Thoracic aorta (tissue), 2 donors: ENCODE results near the gene ENO4. TPM values are rescaled to one million over a fixed set of nuclear protein-coding genes. Genes with fewer than 3 reads are reported as not detected.

Source experiments
- ATAC-seq: fragments of 150-250 bp; one replicate; pipeline ENCODE4 v1.8.0; 2017; ENCODE audit warnings: low read depth; ENCODE audit not compliant: insufficient number of reproducible peaks, low FRiP score
- DNase-seq: peaks from one replicate; pipeline ENCODE4 v3.0.0-alpha.2; 2020; ENCODE audit warnings: low spot score
- H3K27ac ChIP-seq, 2 donors: fragments of 200-600 bp; sonication (generic); 1 replicate in 1 of 2; 2 replicates in 1 of 2; pipeline ENCODE4 v1.5.1; 2016; ENCODE audit warnings: mild to moderate bottlenecking in 2 of 2, moderate library complexity in 2 of 2
- H3K27me3 ChIP-seq: fragments of 200-600 bp; sonication (generic); replicated peaks from 2 replicates; pipeline ENCODE4 v1.6.0; 2016; ENCODE audit warnings: mild to moderate bottlenecking; ENCODE audit not compliant: insufficient read depth
- H3K36me3 ChIP-seq: fragments of 200-600 bp; sonication (generic); one replicate; pipeline ENCODE4 v1.5.1; 2016
- H3K4me1 ChIP-seq, 2 donors: fragments of 200-600 bp; sonication (generic); 1 replicate in 1 of 2; 2 replicates in 1 of 2; pipeline versions ENCODE4 v1.5.1 to v1.6.0; 2016; ENCODE audit warnings: low read depth in 2 of 2, mild to moderate bottlenecking in 1 of 2; ENCODE audit not compliant: control insufficient read depth in 1 of 2
- H3K4me3 ChIP-seq: fragments of 200-600 bp; sonication (generic); 2 replicates; pipeline ENCODE4 v1.5.1; 2016; ENCODE audit warnings: mild to moderate bottlenecking
- H3K9me3 ChIP-seq: fragments of 200-600 bp; sonication (generic); 2 replicates; pipeline ENCODE4 v1.5.1; 2016
- total RNA-seq, 2 donors: library from RNA; depleted of rRNA; stranded (reverse); fragments of >200 nt; gene quantifications; one replicate each; pipeline versions ENCODE4 v1.1.0 to v1.2.3, GENCODE V29; 2016
- TF ChIP-seq, protein P1 (sequence below): fragments of 200-600 bp; sonication (generic); IDR thresholded peaks from one replicate; pipeline ENCODE4 v1.5.1; 2019; ENCODE audit warnings: antibody characterized with exemption

ENO4 gene
- total RNA-seq, 2 donors from 2014 or later, result 0.54 TPM; not detected in 1

DNA sequence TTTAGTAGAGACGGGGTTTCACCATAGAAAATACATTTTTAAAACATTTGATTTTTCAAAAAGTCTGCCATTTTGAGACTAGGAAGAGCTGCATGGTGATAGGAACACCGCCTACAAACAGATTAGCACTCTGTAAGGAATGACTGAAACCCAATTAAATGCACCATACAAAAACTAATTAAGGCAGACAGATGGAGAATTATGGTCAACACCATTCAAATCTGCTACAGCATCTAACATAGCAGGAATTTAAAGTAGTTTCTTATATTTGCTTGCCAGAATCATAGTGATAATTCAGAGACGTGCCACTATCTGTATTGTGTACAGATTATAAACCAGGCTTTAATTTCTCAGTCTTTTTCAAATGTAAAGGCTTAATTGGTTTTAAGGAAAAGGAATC, 68.2 kb downstream of the ENO4 start:
- H3K27me3 ChIP-seq, result no peaks in the 10 kb centered on the region
- ATAC-seq, result no peak
- H3K4me1 ChIP-seq, result no peaks in the 10 kb centered on the region
- no peak overlapping the region for H3K4me3 ChIP-seq
- H3K36me3 ChIP-seq, result peaks cover 4% of the 10 kb centered on the region
- TF ChIP-seq, protein P1, sequence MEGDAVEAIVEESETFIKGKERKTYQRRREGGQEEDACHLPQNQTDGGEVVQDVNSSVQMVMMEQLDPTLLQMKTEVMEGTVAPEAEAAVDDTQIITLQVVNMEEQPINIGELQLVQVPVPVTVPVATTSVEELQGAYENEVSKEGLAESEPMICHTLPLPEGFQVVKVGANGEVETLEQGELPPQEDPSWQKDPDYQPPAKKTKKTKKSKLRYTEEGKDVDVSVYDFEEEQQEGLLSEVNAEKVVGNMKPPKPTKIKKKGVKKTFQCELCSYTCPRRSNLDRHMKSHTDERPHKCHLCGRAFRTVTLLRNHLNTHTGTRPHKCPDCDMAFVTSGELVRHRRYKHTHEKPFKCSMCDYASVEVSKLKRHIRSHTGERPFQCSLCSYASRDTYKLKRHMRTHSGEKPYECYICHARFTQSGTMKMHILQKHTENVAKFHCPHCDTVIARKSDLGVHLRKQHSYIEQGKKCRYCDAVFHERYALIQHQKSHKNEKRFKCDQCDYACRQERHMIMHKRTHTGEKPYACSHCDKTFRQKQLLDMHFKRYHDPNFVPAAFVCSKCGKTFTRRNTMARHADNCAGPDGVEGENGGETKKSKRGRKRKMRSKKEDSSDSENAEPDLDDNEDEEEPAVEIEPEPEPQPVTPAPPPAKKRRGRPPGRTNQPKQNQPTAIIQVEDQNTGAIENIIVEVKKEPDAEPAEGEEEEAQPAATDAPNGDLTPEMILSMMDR, result no peak
- H3K27ac ChIP-seq, result no peak overlapping the region
- no peak for DNase-seq
- no peaks in the 10 kb centered on the region for H3K9me3 ChIP-seq

DNA sequence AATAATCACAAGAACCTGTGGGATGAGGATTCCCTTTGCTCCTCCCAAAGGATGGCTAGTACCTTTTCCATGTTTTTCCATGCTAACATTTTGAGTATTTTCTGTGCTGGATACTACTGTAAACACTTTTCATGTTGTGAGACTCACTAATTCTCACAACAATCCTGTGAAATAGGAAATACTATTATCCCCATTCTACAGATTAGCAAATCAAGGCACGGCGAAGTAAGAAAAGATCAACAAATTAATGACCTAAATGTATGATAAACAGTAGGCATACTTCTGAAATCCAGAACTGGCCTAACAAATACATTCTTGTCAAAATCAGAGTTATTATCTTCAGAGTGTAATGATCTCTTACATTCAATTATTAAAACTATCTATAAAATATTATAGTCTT, 69.3 kb downstream of the ENO4 start:
- no peaks in the 10 kb centered on the region for H3K9me3 ChIP-seq
- DNase-seq, result no peak
- no peak for ATAC-seq
- H3K27ac ChIP-seq, result no peak overlapping the region
- no peaks in the 10 kb centered on the region for H3K27me3 ChIP-seq
- H3K36me3 ChIP-seq, result peaks cover 4% of the 10 kb centered on the region
- H3K4me3 ChIP-seq, result no peak overlapping the region
- TF ChIP-seq, protein P1, result no peak
- no peaks in the 10 kb centered on the region for H3K4me1 ChIP-seq

DNA sequence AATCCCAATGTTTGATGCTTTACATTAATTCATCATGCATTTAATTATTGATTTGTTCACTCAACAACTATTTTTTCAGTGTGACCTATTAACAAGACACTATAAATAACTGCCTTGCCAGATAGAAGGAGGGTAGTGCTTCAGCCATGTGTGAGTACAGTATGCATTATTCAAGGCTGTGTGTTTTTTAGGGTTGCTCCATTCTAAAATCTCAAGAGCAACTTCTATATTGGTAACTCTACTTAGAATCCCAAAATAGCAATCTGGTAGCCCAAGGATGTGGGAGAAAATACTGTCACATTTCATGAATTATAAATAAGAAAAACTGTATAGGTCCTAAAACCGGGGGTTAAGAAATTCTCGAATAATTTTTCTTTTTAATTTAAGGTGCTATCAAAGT, 69.9 kb downstream of the ENO4 start:
- Histone ChIP-seq H3K36me3 (peaks cover 4% of the 10 kb centered on the region), H3K9me3 (no peaks in the 10 kb centered on the region), H3K27me3 (no peaks in the 10 kb centered on the region), H3K27ac (no peak overlapping the region), H3K4me3 (no peak overlapping the region), H3K4me1 (no peaks in the 10 kb centered on the region)
- ATAC-seq, result no peak
- TF ChIP-seq, protein P1, result no peak
- DNase-seq, result no peak

DNA sequence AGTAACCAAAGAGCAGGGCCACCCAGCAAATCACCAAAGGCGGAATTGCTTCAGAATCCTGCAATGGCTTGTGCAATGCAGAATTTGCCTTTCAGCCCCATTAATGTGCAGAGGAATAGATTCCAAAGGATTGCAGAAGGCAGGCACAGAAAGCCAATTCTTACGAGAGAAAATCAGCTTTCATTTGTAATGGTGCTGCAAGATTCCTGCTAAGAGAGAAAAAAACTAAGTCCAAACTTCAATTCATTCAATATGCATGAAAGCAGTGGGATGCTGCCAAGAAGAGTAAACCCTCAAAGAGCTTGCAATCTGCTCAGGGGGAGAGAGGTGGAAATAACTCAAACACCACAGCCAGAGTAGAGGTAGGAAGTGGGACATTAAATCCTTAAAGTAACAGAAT, 70.4 kb downstream of the ENO4 start:
- Histone ChIP-seq H3K36me3 (peaks cover 4% of the 10 kb centered on the region), H3K4me3 (no peak overlapping the region), H3K27ac (no peak overlapping the region), H3K9me3 (no peaks in the 10 kb centered on the region), H3K27me3 (no peaks in the 10 kb centered on the region), H3K4me1 (no peaks in the 10 kb centered on the region)
- DNase-seq (no peak), ATAC-seq (no peak)
- TF ChIP-seq, protein P1, result no peak

DNA sequence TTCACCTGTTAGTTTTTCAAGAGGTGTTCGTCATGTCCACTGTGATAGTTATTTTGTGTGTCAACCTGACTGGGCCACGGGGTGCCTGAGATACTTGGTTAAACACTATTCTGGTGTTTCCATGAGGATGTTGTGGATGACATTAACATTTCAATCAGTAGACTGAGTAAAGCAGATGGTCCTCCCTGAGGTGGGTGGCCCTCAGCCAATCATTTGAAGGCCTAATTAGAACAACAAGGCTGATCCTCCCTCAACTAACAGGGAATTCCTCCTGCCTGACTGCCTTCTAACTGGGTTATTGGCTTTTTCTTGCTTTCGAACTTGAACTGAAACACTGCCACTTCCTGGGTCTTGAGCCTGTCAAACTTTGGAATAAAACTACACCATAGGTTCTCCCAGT, 75.8 kb downstream of the ENO4 start:
- H3K27ac ChIP-seq, result no peak overlapping the region
- no peaks in the 10 kb centered on the region for H3K9me3 ChIP-seq
- DNase-seq (no peak), ATAC-seq (no peak)
- no peaks in the 10 kb centered on the region for H3K4me1 ChIP-seq
- H3K4me3 ChIP-seq, result no peak overlapping the region
- no peaks in the 10 kb centered on the region for H3K36me3 ChIP-seq
- TF ChIP-seq, protein P1, result no peak
- no peaks in the 10 kb centered on the region for H3K27me3 ChIP-seq
